Pancreas (tissue), 10 donors: ENCODE results near the gene MMS19. TPM values are rescaled to one million over a fixed set of nuclear protein-coding genes. Genes with fewer than 3 reads are reported as not detected.
"Not testable (repeated sequence)": the region's sequence is repeated elsewhere in the genome, so short reads cannot be mapped to it uniquely, and the experiment has no call there.

Experiments used
- ATAC-seq, 4 donors: fragments of 200-7000 bp; cut with Tn5 transposase; one replicate each; pipeline versions ENCODE4 v1.8.0 to v1.9.1; 2020; ENCODE audit warnings: mild to moderate bottlenecking in 4 of 4, moderate library complexity in 4 of 4
- DNase-seq, 6 donors: peaks; one replicate each; pipeline ENCODE4 v3.0.0-alpha.2; 2020
- FAIRE-seq: peaks from 2 replicates; lab custom pipeline; 2012; peaks lifted over from hg19 to GRCh38; lab: Jason Lieb, UNC
- H3K27ac ChIP-seq, 4 donors: fragments of 200-600 bp; sonication (generic); 1 replicate in 3 of 4; 2 replicates in 1 of 4; pipeline versions ENCODE4 v1.5.0 to v1.8.0; 2020
- H3K27me3 ChIP-seq, 4 donors: fragments of 200-600 bp; one replicate each; pipeline ENCODE4 v1.8.0; 2021
- H3K36me3 ChIP-seq, 3 donors: fragments of 200-600 bp; sonication (generic) in 1 of 3; one replicate each; pipeline versions ENCODE4 v1.5.0 to v1.8.0; 2020 to 2021
- H3K4me1 ChIP-seq, 3 donors: fragments of 200-600 bp; one replicate each; pipeline ENCODE4 v1.8.0; 2021
- H3K4me3 ChIP-seq, 4 donors: fragments of 200-600 bp; sonication (generic) in 2 of 4; one replicate each; pipeline versions ENCODE4 v1.5.0 to v1.8.0; 2020 to 2021
- H3K9me3 ChIP-seq, 4 donors: fragments of 200-600 bp; one replicate each; pipeline ENCODE4 v1.8.0; 2021
- WGBS, 2 donors: extraction: QIAGEN DNeasy Blood & Tissue Kit; methylation state at CpG; one replicate each; pipeline ENCODE4 v1.1.7; 2013; 5-methylcytosine and 5-hydroxymethylcytosine counted together
- intact Hi-C, 3 donors: fragments of 100-400 bp; cut with DNase I; formaldehyde crosslinking; loops; one replicate each; pipeline versions ENCODE4 v1.11.1 to v1.14.2; 2022
- polyA plus RNA-seq, 2 donors: library from polyadenylated mRNA; stranded (reverse); fragments of 200-250 nt; gene quantifications; one replicate each; pipeline ENCODE4 v1.2.3, GENCODE V29; 2013
- total RNA-seq, 6 donors: library from RNA; stranded (reverse); fragmentation: NEBNext Ultra II Directional in 4 of 6; extraction: Animal tissue kit (Norgen Biotek cat#: 25700) in 4 of 6; gene quantifications; one replicate each; pipeline versions ENCODE4 v1.2.1 to v1.2.4, GENCODE V29; 2021 to 2023
- TF ChIP-seq, protein P1 (sequence below), 4 donors: fragments of 200-600 bp; sonication (generic) in 3 of 4; IDR thresholded peaks; one replicate each; pipeline versions ENCODE4 v1.5.0 to v1.8.0; 2021; ENCODE audit warnings: antibody characterized with exemption in 4 of 4
- donor health status: healthy with polysubstance abuse.
- donor health status: DM: no; HTN: no; CAD: no; lungs with moderate emphysema.
- donor health status: DM: no; HTN: no; CAD: no.
- donor health status: control.
- donor health status: control.
- donor health status: Bipolar disorder and iron deficiency.
- donor health status: DM: yes; HTN: yes; CAD: no.
- donor health status: DM: no; HTN: no; CAD: no.
- donor health status: DM: no; HTN: no; CAD: no.
- donor health status: DM: yes; HTN: yes; CAD: no.

MMS19 gene
- total and polyA plus RNA-seq, 8 donors = 18.0 to 65.7 (median 24.6) TPM

GRCh38 chr10:97482381-97482780 is 15.8 kb downstream of the MMS19 start:
- intact Hi-C loops = no loop called here
- FAIRE-seq = no peak
- Histone ChIP-seq H3K27ac (no peak overlapping the region), H3K4me1 (no peaks in the 10 kb centered on the region), H3K9me3 (no peaks in the 10 kb centered on the region), H3K4me3 (no peak overlapping the region), H3K27me3 (no peaks in the 10 kb centered on the region), H3K36me3 (peaks cover 0 to 7% (median 3%) of the 10 kb centered on the region in 3 donors)
- 91 to 94% methylated on average over 1 of the region's 1 CpG for WGBS, 2 donors
- ATAC-seq = no peak
- DNase-seq = no peak
- TF ChIP-seq, protein P1, sequence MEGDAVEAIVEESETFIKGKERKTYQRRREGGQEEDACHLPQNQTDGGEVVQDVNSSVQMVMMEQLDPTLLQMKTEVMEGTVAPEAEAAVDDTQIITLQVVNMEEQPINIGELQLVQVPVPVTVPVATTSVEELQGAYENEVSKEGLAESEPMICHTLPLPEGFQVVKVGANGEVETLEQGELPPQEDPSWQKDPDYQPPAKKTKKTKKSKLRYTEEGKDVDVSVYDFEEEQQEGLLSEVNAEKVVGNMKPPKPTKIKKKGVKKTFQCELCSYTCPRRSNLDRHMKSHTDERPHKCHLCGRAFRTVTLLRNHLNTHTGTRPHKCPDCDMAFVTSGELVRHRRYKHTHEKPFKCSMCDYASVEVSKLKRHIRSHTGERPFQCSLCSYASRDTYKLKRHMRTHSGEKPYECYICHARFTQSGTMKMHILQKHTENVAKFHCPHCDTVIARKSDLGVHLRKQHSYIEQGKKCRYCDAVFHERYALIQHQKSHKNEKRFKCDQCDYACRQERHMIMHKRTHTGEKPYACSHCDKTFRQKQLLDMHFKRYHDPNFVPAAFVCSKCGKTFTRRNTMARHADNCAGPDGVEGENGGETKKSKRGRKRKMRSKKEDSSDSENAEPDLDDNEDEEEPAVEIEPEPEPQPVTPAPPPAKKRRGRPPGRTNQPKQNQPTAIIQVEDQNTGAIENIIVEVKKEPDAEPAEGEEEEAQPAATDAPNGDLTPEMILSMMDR (IDR thresholded peaks at IDR 0.05) = no peak

DNA sequence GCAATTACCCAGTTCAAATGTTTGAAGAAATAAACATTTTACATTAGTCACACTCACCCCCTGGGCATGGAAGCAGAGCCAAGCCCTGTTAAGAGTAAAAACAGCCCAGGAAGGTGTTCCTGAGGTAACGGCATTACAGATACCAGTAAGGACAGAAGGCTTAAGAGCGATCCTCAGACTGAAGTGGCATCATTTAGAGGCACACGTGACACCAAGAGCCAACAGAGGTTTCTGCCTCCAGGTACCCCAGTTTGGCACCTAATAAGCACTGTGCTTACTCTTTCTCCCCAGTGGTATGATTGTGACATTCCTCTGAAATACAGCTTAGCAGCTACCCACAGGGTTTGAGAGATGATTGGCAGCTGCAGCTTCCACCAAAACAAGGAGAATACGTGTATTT is 17.2 kb downstream of the MMS19 start:
- Histone ChIP-seq H3K9me3 (no peaks in the 10 kb centered on the region), H3K27me3 (no peaks in the 10 kb centered on the region), H3K27ac (no peak overlapping the region), H3K36me3 (peaks cover 0 to 20% (median 4%) of the 10 kb centered on the region in 3 donors), H3K4me3 (no peak overlapping the region), H3K4me1 (no peaks in the 10 kb centered on the region)
- WGBS, 2 donors = 93 to 94% methylated on average over 4 of the region's 4 CpGs
- TF ChIP-seq, protein P1 (IDR thresholded peaks at IDR 0.05) = no peak
- no peak for FAIRE-seq
- intact Hi-C loops = no loop called here
- DNase-seq = no peak
- no peak for ATAC-seq

GRCh38 chr10:97479939-97480338 is 18.3 kb downstream of the MMS19 start:
- no peak overlapping the region for H3K4me3 ChIP-seq
- H3K27ac ChIP-seq = no peak overlapping the region
- FAIRE-seq (no peak), ATAC-seq (no peak), DNase-seq (no peak)
- intact Hi-C loops = no loop called here
- H3K4me1 ChIP-seq = no peaks in the 10 kb centered on the region
- TF ChIP-seq, protein P1 (IDR thresholded peaks at IDR 0.05) = no peak
- H3K27me3 ChIP-seq = no peaks in the 10 kb centered on the region
- H3K9me3 ChIP-seq = no peaks in the 10 kb centered on the region
- WGBS, 2 donors = 81% methylated on average over 9 of the region's 9 CpGs
- H3K36me3 ChIP-seq = peaks cover 0 to 22% (median 7%) of the 10 kb centered on the region in 3 donors

DNA sequence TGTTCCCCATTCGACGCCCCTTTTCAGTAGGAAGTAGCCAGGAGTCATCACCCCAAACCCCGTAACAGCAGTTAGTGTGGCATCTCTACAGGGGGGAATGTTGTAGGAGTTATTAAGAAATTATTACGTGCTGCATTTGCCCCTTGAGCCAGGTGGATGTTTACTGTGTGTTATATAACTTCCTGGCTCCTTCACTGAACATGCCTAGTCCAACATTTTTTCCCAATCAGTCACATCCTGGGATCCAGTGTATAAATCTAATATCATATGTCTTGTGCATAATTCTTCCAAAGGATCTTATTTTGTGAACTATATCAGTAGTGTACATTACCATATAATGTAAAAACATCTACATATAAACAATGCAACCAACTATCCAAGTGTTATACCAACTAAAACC is 18.8 kb downstream of the MMS19 start:
- DNase-seq, H3K4me1 ChIP-seq, H3K27me3 ChIP-seq, H3K4me3 ChIP-seq, FAIRE-seq, H3K9me3 ChIP-seq, ATAC-seq, H3K27ac ChIP-seq, intact Hi-C loops: not testable (repeated sequence)
- WGBS, 2 donors = 83 to 86% methylated on average over 4 of the region's 4 CpGs
- peaks cover 0 to 22% (median 7%) of the 10 kb centered on the region in 3 donors for H3K36me3 ChIP-seq

DNA sequence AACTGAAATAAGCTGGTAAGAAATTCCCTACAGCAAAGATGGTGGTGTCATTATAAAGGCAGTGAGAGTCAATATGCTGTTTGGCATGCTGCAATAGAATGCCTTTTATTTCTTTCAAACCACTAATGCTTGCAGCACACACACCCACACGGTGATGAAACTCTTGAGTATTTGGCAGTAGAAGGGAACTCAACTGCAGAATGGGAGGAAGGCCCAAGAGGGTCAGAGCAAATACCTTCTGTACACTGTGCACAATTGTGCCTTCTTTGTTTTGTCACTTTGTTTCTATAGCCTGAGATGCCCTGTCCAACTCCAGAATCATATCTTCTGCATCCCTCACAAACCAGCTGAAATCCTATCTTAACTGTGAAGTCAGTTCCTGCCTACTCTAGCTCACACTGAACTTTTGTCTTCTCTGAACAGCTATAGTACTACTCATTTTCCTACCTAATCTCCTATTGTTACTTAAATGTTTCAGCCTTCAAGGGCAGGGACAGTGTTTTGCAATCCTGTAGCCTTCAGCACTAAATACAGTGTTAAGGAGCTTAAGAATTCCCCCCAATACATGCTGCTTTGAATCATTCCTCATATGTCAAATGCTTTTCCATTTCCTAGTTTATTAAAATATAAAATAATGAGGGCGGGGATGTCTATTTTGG is 22.2 kb downstream of the MMS19 start:
- FAIRE-seq = no peak
- H3K9me3 ChIP-seq = no peaks in the 10 kb centered on the region
- no peak overlapping the region for H3K4me3 ChIP-seq

More for the DNA sequence above, 22.2 kb downstream of the MMS19 start:
- Histone ChIP-seq H3K27me3 (no peaks in the 10 kb centered on the region), H3K4me1 (no peaks in the 10 kb centered on the region), H3K27ac (no peak overlapping the region), H3K36me3 (peaks cover 0 to 40% (median 7%) of the 10 kb centered on the region in 3 donors)
- DNase-seq (no peak), ATAC-seq (peak in 3 of 4 donors; percentile 18 to 52 (median 29))
- TF ChIP-seq, protein P1 (IDR thresholded peaks at IDR 0.05) = no peak
- WGBS, 2 donors = 86 to 87% methylated on average over 2 of the region's 2 CpGs
- intact Hi-C loops = no loop called here
